K562 (cell line): ENCODE data around the gene TRPM8. TPM values are rescaled to one million over a fixed set of nuclear protein-coding genes. Genes with fewer than 3 reads are reported as not detected.

Experiments
- ATAC-seq: fragments of 200-7000 bp; cut with Tn5 transposase; 3 replicates; pipeline ENCODE4 v1.9.1; 2020; ENCODE audit warnings: moderate library complexity
- BruUV-seq: library from RNA; stranded (reverse); fragments of 400-500 nt; replicated peaks from 2 replicates; lab custom pipeline; 2021; lab: Mats Ljungman, UMichigan
- CTCF ChIA-PET: fragments of 300-600 bp; formaldehyde crosslinking; extraction: SDS; loops from one replicate; lab custom pipeline; 2021; ENCODE audit warnings: low intra/inter-chr PET ratio; lab: Yijun Ruan, JAX
- POLR2A ChIA-PET: fragments of 300-600, 350-650 bp; sonication (Branson Sonifier 250); formaldehyde crosslinking; extraction: SDS; loops from one replicate; lab custom pipeline; 2021; ENCODE audit warnings: antibody characterized with exemption, inconsistent platforms; lab: Yijun Ruan, JAX
- DNase-seq, 4 experiments: peaks; one replicate each; pipeline versions ENCODE4 v3.0.0 to v3.0.0-alpha.2; 2011 to 2018; ENCODE audit warnings: low spot score in 3 of 4, mixed read lengths in 3 of 4; ENCODE audit errors: extremely low read depth in 1 of 4
- FAIRE-seq: peaks from 2 replicates; lab custom pipeline; 2011; peaks lifted over from hg19 to GRCh38; lab: Jason Lieb, UNC
- H2AFZ ChIP-seq: 2 replicates; pipeline ENCODE4 v1.6.0; 2011; ENCODE audit warnings: low read depth, low read length, control low read depth, inconsistent platforms
- H3K27ac ChIP-seq: fragments of 200-600 bp; 3 replicates; pipeline ENCODE4 v1.8.0; 2011; ENCODE audit warnings: low read depth, mild to moderate bottlenecking, control low read depth, inconsistent platforms, low read length, moderate library complexity, mixed read lengths; ENCODE audit errors: extremely low read depth
- H3K27me3 ChIP-seq, 2 experiments: fragments of 300-600 bp in 1 of 2; 2 replicates in 1 of 2; 3 replicates in 1 of 2; pipeline versions ENCODE4 v1.6.0 to v1.8.0; 2011; ENCODE audit warnings: inconsistent platforms in 2 of 2, low read length in 2 of 2, mild to moderate bottlenecking in 1 of 2, mixed read lengths in 1 of 2, moderate library complexity in 1 of 2; ENCODE audit not compliant: control insufficient read depth in 2 of 2, insufficient read depth in 2 of 2
- H3K36me3 ChIP-seq: fragments of 300-600 bp; 3 replicates; pipeline ENCODE4 v1.8.0; 2011; ENCODE audit warnings: mild to moderate bottlenecking, low read length, inconsistent platforms; ENCODE audit not compliant: control insufficient read depth, insufficient read depth
- H3K4me1 ChIP-seq, 2 experiments: fragments of 200-600 bp in 1 of 2; replicated peaks in 1 of 2; 2 replicates in 1 of 2; 3 replicates in 1 of 2; pipeline versions ENCODE4 v1.5.1 to v1.8.0; 2011; ENCODE audit warnings: inconsistent platforms in 2 of 2, low read length in 2 of 2, mild to moderate bottlenecking in 1 of 2, mixed read lengths in 1 of 2, moderate library complexity in 1 of 2; ENCODE audit not compliant: control insufficient read depth in 2 of 2, insufficient read depth in 2 of 2
- H3K4me2 ChIP-seq: 2 replicates; pipeline ENCODE4 v1.6.1; 2011; ENCODE audit warnings: low read length, control low read depth, inconsistent platforms, mixed read lengths; ENCODE audit not compliant: insufficient read depth
- H3K4me3 ChIP-seq: fragments of 200-600 bp; sonication (generic), shearing (Covaris generic); 2 replicates; pipeline ENCODE4 v1.5.1; 2016; ENCODE audit warnings: control low read depth, inconsistent platforms
- H3K79me2 ChIP-seq: fragments of 200-600 bp; 3 replicates; pipeline ENCODE4 v1.8.0; 2011; ENCODE audit warnings: low read length, inconsistent platforms; ENCODE audit not compliant: control insufficient read depth, insufficient read depth
- H3K9ac ChIP-seq, 2 experiments: 2 replicates each; pipeline versions ENCODE4 v1.6.0 to v1.6.1; 2011; ENCODE audit warnings: low read depth in 2 of 2, low read length in 2 of 2, control low read depth in 1 of 2, inconsistent platforms in 1 of 2, mild to moderate bottlenecking in 1 of 2, mixed read lengths in 1 of 2; ENCODE audit not compliant: insufficient read depth in 1 of 2
- H3K9me1 ChIP-seq: one replicate; pipeline ENCODE4 v1.6.0; 2011; ENCODE audit warnings: inconsistent platforms, mild to moderate bottlenecking, low read length, moderate library complexity; ENCODE audit not compliant: control insufficient read depth, insufficient read depth
- H3K9me3 ChIP-seq: replicated peaks from 2 replicates; pipeline ENCODE4 v1.5.1; 2011; ENCODE audit warnings: low read depth, low read length, inconsistent platforms; ENCODE audit not compliant: control insufficient read depth, insufficient read depth
- H4K20me1 ChIP-seq: replicated peaks from 2 replicates; pipeline ENCODE4 v1.6.1; 2011; ENCODE audit warnings: low read length, inconsistent platforms, mixed read lengths; ENCODE audit not compliant: control insufficient read depth, insufficient read depth
- ATF7 ChIP-seq: fragments of 450-650 bp; IDR thresholded peaks from 2 replicates; pipeline ENCODE4 v1.7.1; 2014; ENCODE audit warnings: mild to moderate bottlenecking, moderate library complexity
- BCL6 ChIP-seq: fragments of 250-450 bp; sonication (Bioruptor Pico); IDR thresholded peaks from 2 replicates; pipeline ENCODE4 v1.4.0; 2020
- C11orf30 ChIP-seq: fragments of 450-650 bp; IDR thresholded peaks from 2 replicates; pipeline ENCODE4 v1.6.1; 2016; ENCODE audit warnings: low read depth, mild to moderate bottlenecking
- CREBBP ChIP-seq: IDR thresholded peaks from one replicate; pipeline ENCODE4 v1.6.1; 2012; ENCODE audit warnings: low read depth, mild to moderate bottlenecking, control low read depth, inconsistent platforms, low read length
- EHMT2 ChIP-seq: fragments of 450-650 bp; IDR thresholded peaks from 2 replicates; pipeline ENCODE4 v1.6.1; 2018; ENCODE audit warnings: antibody characterized with exemption
- JUNB ChIP-seq: fragments of 450-650 bp; formaldehyde crosslinking; conservative IDR thresholded peaks from 2 replicates; pipeline ENCODE4 v1.4.0; 2020; ENCODE audit warnings: mild to moderate bottlenecking
- MAFF ChIP-seq: IDR thresholded peaks from 2 replicates; pipeline ENCODE4 v1.6.1; 2012; ENCODE audit warnings: low read length, improper control_type of control experiment
- MAFG ChIP-seq: fragments of 450-650 bp; conservative IDR thresholded peaks from 2 replicates; pipeline ENCODE4 v1.6.1; 2016; ENCODE audit warnings: missing genetic modification characterization, missing compliant biosample characterization
- MAFK ChIP-seq: IDR thresholded peaks from 2 replicates; pipeline ENCODE4 v1.6.1; 2011; ENCODE audit warnings: low read length, improper control_type of control experiment
- SMAD2 ChIP-seq: fragments of 150-350 bp; IDR thresholded peaks from 2 replicates; pipeline ENCODE4 v1.6.1; 2014; ENCODE audit warnings: low read depth, mild to moderate bottlenecking, low read length
- ZFP91 ChIP-seq: sonication (generic); formaldehyde crosslinking; IDR thresholded peaks from 2 replicates; pipeline ENCODE4 v1.8.0; 2022; ENCODE audit warnings: mild to moderate bottlenecking, missing genetic modification reagents
- ZNF316 ChIP-seq: fragments of 450-650 bp; IDR thresholded peaks from 2 replicates; pipeline ENCODE4 v1.6.1; 2016
- WGBS: fragments of 100-300 bp; shearing (Covaris generic); methylation state at CpG from one replicate; pipeline ENCODE4 v1.1.6; 2016; ENCODE audit warnings: low coverage, mixed read lengths; ENCODE audit not compliant: insufficient coverage; ENCODE audit errors: missing lambda C conversion rate; 5-methylcytosine and 5-hydroxymethylcytosine counted together
- in situ Hi-C: fragments of 300-500 bp; cut with MboI; formaldehyde crosslinking; loops from 4 replicates; pipeline ENCODE4 v1.15.0; 2018; ENCODE audit warnings: inconsistent platforms, mixed read lengths
- intact Hi-C: fragments of 100-400 bp; cut with micrococcal nuclease; formaldehyde crosslinking; loops from 2 replicates; pipeline ENCODE4 v1.14.2; 2022
- polyA plus RNA-seq, 8 experiments: library from polyadenylated mRNA; depleted of rRNA in 4 of 8; stranded (reverse) in 5 of 8; unstranded in 3 of 8; fragments of >200 nt; fragmentation: Nextera tagmentation in 2 of 8; fragmentation: Illumina TruSeq in 1 of 8; extraction: Ambion mirVana in 2 of 8; extraction: Trizol in 1 of 8; gene quantifications; 2 replicates each; pipeline versions ENCODE4 v1.2.1 to v1.2.3, GENCODE V29; 2011 to 2014; ENCODE audit warnings: inconsistent platforms in 1 of 8, missing spikeins in 1 of 8
- total RNA-seq, 7 experiments: library from RNA; depleted of rRNA in 6 of 7; stranded (reverse); fragments of >200 nt in 6 of 7; fragmentation: Illumina TruSeq in 2 of 7; extraction: Trizol in 2 of 7; gene quantifications; 2 replicates each; pipeline versions ENCODE4 v1.2.1 to v1.2.3, GENCODE V29; 2011 to 2021; ENCODE audit warnings: low replicate concordance in 1 of 7
- TF ChIP-seq, protein P1 (sequence below): fragments of 450-650 bp; IDR thresholded peaks from 2 replicates; pipeline ENCODE4 v1.6.1; 2016; ENCODE audit warnings: mild to moderate bottlenecking
- TF ChIP-seq, protein P2 (sequence below): fragments of 450-650 bp; IDR thresholded peaks from 2 replicates; pipeline ENCODE4 v1.6.1; 2018; ENCODE audit not compliant: partially characterized antibody

The TRPM8 gene
- total and polyA plus RNA-seq, 9 of the 15 experiments (the other 6 are each of a cell fraction or from before 2014, with no cell fraction given): not detected

- TF ChIP-seq JUNB (CRISPR knock-in tag) (0 out of 2 replicates have a peak, but pooled peaks have one; percentile 21), ATF7 (peak; percentile 55; the same call in 1 of the 2 replicates)
- TF ChIP-seq, all 486 proteins: peak for 4
Observed at GRCh38 chr2:234003972-234004617, 86.9 kb downstream of the TRPM8 start (continued).

DNA sequence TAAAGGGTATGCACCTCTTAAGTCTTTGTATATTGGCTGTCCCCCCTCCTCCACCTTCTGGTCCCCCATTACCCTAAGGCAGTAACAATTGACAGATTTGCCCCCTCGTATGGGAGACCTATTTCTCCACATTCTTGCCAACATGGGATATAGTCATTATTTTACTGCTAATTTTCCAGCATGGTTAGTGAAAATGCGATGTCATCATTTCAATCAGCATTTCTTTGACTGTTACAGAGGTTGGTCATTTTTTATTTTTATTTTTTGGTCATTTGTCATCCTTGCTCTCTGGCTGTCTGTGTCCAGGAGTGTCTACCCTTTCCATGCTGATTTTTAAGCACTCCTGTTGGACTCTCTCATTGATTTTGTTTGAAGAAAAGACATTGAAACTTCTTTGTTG, 88.0 kb downstream of the TRPM8 start:
- 0% methylated on average over 2 of the region's 2 CpGs for WGBS
- ChIA-PET POLR2A (no interaction called here), CTCF (no interaction called here)
- Histone ChIP-seq H3K9me1 (no peaks in the 10 kb centered on the region), H3K9me3 (no peaks in the 10 kb centered on the region), H3K4me2 (no peak overlapping the region), H4K20me1 (no peaks in the 10 kb centered on the region), H3K27me3 (no peaks in the 10 kb centered on the region; a peak in 1 of 5 replicates), H3K79me2 (no peaks in the 10 kb centered on the region), H3K36me3 (no peaks in the 10 kb centered on the region), H3K9ac (no peak overlapping the region), H3K27ac (no peak overlapping the region), H2AFZ (no peak overlapping the region), H3K4me3 (no peak overlapping the region), H3K4me1 (no peaks in the 10 kb centered on the region)
- TF ChIP-seq MAFK: peak; percentile 30; the same call in 1 of the 2 replicates
- peak; percentile 35; the same call in 1 of the 2 replicates for TF ChIP-seq MAFG (tag)
- TF ChIP-seq, protein P1, sequence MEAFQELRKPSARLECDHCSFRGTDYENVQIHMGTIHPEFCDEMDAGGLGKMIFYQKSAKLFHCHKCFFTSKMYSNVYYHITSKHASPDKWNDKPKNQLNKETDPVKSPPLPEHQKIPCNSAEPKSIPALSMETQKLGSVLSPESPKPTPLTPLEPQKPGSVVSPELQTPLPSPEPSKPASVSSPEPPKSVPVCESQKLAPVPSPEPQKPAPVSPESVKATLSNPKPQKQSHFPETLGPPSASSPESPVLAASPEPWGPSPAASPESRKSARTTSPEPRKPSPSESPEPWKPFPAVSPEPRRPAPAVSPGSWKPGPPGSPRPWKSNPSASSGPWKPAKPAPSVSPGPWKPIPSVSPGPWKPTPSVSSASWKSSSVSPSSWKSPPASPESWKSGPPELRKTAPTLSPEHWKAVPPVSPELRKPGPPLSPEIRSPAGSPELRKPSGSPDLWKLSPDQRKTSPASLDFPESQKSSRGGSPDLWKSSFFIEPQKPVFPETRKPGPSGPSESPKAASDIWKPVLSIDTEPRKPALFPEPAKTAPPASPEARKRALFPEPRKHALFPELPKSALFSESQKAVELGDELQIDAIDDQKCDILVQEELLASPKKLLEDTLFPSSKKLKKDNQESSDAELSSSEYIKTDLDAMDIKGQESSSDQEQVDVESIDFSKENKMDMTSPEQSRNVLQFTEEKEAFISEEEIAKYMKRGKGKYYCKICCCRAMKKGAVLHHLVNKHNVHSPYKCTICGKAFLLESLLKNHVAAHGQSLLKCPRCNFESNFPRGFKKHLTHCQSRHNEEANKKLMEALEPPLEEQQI: no peak
- TF ChIP-seq C11orf30: peak; percentile 50; the same call in 1 of the 2 replicates
- TF ChIP-seq CREBBP: no peak
- peak; percentile 49; the same call in 1 of the 2 replicates for TF ChIP-seq MAFF
- TF ChIP-seq SMAD2: no peak
- no peak for TF ChIP-seq EHMT2
- peak; percentile 61 for TF ChIP-seq ZNF316
- no peak for TF ChIP-seq ZFP91 (CRISPR knock-in tag)
- TF ChIP-seq, protein P2, sequence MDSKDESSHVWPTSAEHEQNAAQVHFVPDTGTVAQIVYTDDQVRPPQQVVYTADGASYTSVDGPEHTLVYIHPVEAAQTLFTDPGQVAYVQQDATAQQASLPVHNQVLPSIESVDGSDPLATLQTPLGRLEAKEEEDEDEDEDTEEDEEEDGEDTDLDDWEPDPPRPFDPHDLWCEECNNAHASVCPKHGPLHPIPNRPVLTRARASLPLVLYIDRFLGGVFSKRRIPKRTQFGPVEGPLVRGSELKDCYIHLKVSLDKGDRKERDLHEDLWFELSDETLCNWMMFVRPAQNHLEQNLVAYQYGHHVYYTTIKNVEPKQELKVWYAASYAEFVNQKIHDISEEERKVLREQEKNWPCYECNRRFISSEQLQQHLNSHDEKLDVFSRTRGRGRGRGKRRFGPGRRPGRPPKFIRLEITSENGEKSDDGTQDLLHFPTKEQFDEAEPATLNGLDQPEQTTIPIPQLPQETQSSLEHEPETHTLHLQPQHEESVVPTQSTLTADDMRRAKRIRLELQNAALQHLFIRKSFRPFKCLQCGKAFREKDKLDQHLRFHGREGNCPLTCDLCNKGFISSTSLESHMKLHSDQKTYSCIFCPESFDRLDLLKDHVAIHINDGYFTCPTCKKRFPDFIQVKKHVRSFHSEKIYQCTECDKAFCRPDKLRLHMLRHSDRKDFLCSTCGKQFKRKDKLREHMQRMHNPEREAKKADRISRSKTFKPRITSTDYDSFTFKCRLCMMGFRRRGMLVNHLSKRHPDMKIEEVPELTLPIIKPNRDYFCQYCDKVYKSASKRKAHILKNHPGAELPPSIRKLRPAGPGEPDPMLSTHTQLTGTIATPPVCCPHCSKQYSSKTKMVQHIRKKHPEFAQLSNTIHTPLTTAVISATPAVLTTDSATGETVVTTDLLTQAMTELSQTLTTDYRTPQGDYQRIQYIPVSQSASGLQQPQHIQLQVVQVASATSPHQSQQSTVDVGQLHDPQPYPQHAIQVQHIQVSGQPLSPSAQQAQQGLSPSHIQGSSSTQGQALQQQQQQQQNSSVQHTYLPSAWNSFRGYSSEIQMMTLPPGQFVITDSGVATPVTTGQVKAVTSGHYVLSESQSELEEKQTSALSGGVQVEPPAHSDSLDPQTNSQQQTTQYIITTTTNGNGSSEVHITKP: no peak
- no peak for TF ChIP-seq BCL6 (CRISPR knock-in tag)
- intact Hi-C loops: no loop called here
- in situ Hi-C loops: no loop called here
- no peak for DNase-seq
- BruUV-seq: no TSS peak
- no peak for FAIRE-seq
- no peak for ATAC-seq
